ENCODE results near the gene NIPBL. TPM values are rescaled to one million over a fixed set of nuclear protein-coding genes. Genes with fewer than 3 reads are reported as not detected.
"Not testable (repeated sequence)": the region's sequence is repeated elsewhere in the genome, so short reads cannot be mapped to it uniquely, and the experiment has no call there.

NIPBL gene
- total RNA-seq, 1 donor from 2014 or later, result 48.5 TPM

GRCh38 chr5:37075399-37075950 is 198.9 kb downstream of the NIPBL start:
- peaks cover 2% of the 10 kb centered on the region for H3K4me1 Mint-ChIP-seq (ENCODE audit: low read depth)
- no peak overlapping the region for H3K4me3 Mint-ChIP-seq (ENCODE audit: low read depth)
- H3K9me3 Mint-ChIP-seq, result peaks cover 4% of the 10 kb centered on the region
- no peak overlapping the region for H3K27ac Mint-ChIP-seq
- H3K27me3 Mint-ChIP-seq (ENCODE audit: low read depth), result no peaks in the 10 kb centered on the region
- intact Hi-C loops (cut with micrococcal nuclease), result no loop called here
- peaks cover 13% of the 10 kb centered on the region for H3K36me3 Mint-ChIP-seq (ENCODE audit: low read depth)
- DNase-seq (ENCODE audit: low spot score), result no peak

- Mint-ChIP-seq H3K27me3 (ENCODE audit: low read depth) (no peaks in the 10 kb centered on the region), H3K4me3 (ENCODE audit: low read depth) (no peak overlapping the region), H3K27ac (no peak overlapping the region), H3K9me3 (peaks cover 4% of the 10 kb centered on the region), H3K4me1 (ENCODE audit: low read depth) (peaks cover 6% of the 10 kb centered on the region), H3K36me3 (ENCODE audit: low read depth) (peaks cover 14% of the 10 kb centered on the region)
- intact Hi-C loops (cut with micrococcal nuclease), result no loop called here
- DNase-seq (ENCODE audit: low spot score), result no peak
Measured at GRCh38 chr5:37077146-37077545, 200.6 kb downstream of the NIPBL start.

- H3K4me1 Mint-ChIP-seq (ENCODE audit: low read depth), result peaks cover 6% of the 10 kb centered on the region
- intact Hi-C loops (cut with micrococcal nuclease), result no loop called here
Measured at GRCh38 chr5:37080697-37081096, 204.1 kb downstream of the NIPBL start.

GRCh38 chr5:37082977-37083376 is 206.4 kb downstream of the NIPBL start:
- H3K4me1 Mint-ChIP-seq (ENCODE audit: low read depth); intact Hi-C loops (cut with micrococcal nuclease); H3K27me3 Mint-ChIP-seq (ENCODE audit: low read depth): not testable (repeated sequence)

More at GRCh38 chr5:37080697-37081096, 204.1 kb downstream of the NIPBL start:
- H3K9me3 Mint-ChIP-seq, result peaks cover 4% of the 10 kb centered on the region
- H3K4me3 Mint-ChIP-seq (ENCODE audit: low read depth), result no peak overlapping the region
- DNase-seq (ENCODE audit: low spot score), result no peak
- no peak overlapping the region for H3K27ac Mint-ChIP-seq
- no peaks in the 10 kb centered on the region for H3K27me3 Mint-ChIP-seq (ENCODE audit: low read depth)
- H3K36me3 Mint-ChIP-seq (ENCODE audit: low read depth), result peaks cover 26% of the 10 kb centered on the region

GRCh38 chr5:37086026-37086425 is 209.5 kb downstream of the NIPBL start:
- H3K4me3 Mint-ChIP-seq (ENCODE audit: low read depth); DNase-seq (ENCODE audit: low spot score); H3K4me1 Mint-ChIP-seq (ENCODE audit: low read depth); H3K27ac Mint-ChIP-seq; intact Hi-C loops (cut with micrococcal nuclease); H3K9me3 Mint-ChIP-seq; H3K27me3 Mint-ChIP-seq (ENCODE audit: low read depth): not testable (repeated sequence)
- peaks cover 27% of the 10 kb centered on the region for H3K36me3 Mint-ChIP-seq (ENCODE audit: low read depth)

More at GRCh38 chr5:37082977-37083376, 206.4 kb downstream of the NIPBL start:
- H3K36me3 Mint-ChIP-seq (ENCODE audit: low read depth), result peaks cover 29% of the 10 kb centered on the region
- DNase-seq (ENCODE audit: low spot score); H3K27ac Mint-ChIP-seq; H3K9me3 Mint-ChIP-seq; H3K4me3 Mint-ChIP-seq (ENCODE audit: low read depth): not testable (repeated sequence)

- no peak for DNase-seq (ENCODE audit: low spot score)
- Mint-ChIP-seq H3K36me3 (ENCODE audit: low read depth) (peaks cover 27% of the 10 kb centered on the region), H3K27ac (no peak overlapping the region), H3K4me3 (ENCODE audit: low read depth) (no peak overlapping the region), H3K9me3 (peaks cover 11% of the 10 kb centered on the region), H3K4me1 (ENCODE audit: low read depth) (peaks cover 3% of the 10 kb centered on the region), H3K27me3 (ENCODE audit: low read depth) (no peaks in the 10 kb centered on the region)
- intact Hi-C loops (cut with micrococcal nuclease), result no loop called here
Measured at GRCh38 chr5:37086466-37087173, 210.1 kb downstream of the NIPBL start.

- intact Hi-C loops (cut with micrococcal nuclease), result no loop called here
- Mint-ChIP-seq H3K9me3 (peaks cover 11% of the 10 kb centered on the region), H3K27ac (no peak overlapping the region), H3K4me3 (ENCODE audit: low read depth) (no peak overlapping the region), H3K27me3 (ENCODE audit: low read depth) (no peaks in the 10 kb centered on the region), H3K36me3 (ENCODE audit: low read depth) (peaks cover 24% of the 10 kb centered on the region), H3K4me1 (ENCODE audit: low read depth) (peaks cover 3% of the 10 kb centered on the region)
- DNase-seq (ENCODE audit: low spot score), result no peak
Measured at GRCh38 chr5:37088009-37088408, 211.4 kb downstream of the NIPBL start.

GRCh38 chr5:37090123-37090726 is 213.7 kb downstream of the NIPBL start:
- Mint-ChIP-seq H3K27ac (no peak overlapping the region), H3K36me3 (ENCODE audit: low read depth) (peaks cover 27% of the 10 kb centered on the region), H3K27me3 (ENCODE audit: low read depth) (no peaks in the 10 kb centered on the region), H3K9me3 (peaks cover 17% of the 10 kb centered on the region), H3K4me1 (ENCODE audit: low read depth) (peaks cover 3% of the 10 kb centered on the region), H3K4me3 (ENCODE audit: low read depth) (no peak overlapping the region)
- DNase-seq (ENCODE audit: low spot score), result no peak
- intact Hi-C loops (cut with micrococcal nuclease), result no loop called here

- Mint-ChIP-seq H3K27me3 (ENCODE audit: low read depth) (no peaks in the 10 kb centered on the region), H3K27ac (no peak overlapping the region), H3K4me3 (ENCODE audit: low read depth) (no peak overlapping the region), H3K36me3 (ENCODE audit: low read depth) (peaks cover 30% of the 10 kb centered on the region), H3K4me1 (ENCODE audit: low read depth) (peaks cover 3% of the 10 kb centered on the region), H3K9me3 (peaks cover 17% of the 10 kb centered on the region)
- intact Hi-C loops (cut with micrococcal nuclease), result no loop called here
- no peak for DNase-seq (ENCODE audit: low spot score)
Measured at GRCh38 chr5:37090781-37091180, 214.2 kb downstream of the NIPBL start.

- DNase-seq (ENCODE audit: low spot score); H3K4me1 Mint-ChIP-seq (ENCODE audit: low read depth); H3K27me3 Mint-ChIP-seq (ENCODE audit: low read depth); intact Hi-C loops (cut with micrococcal nuclease); H3K4me3 Mint-ChIP-seq (ENCODE audit: low read depth); H3K27ac Mint-ChIP-seq: not testable (repeated sequence)
- Mint-ChIP-seq H3K9me3 (peaks cover 41% of the 10 kb centered on the region), H3K36me3 (ENCODE audit: low read depth) (peaks cover 53% of the 10 kb centered on the region)
Measured at GRCh38 chr5:37093795-37094194, 217.2 kb downstream of the NIPBL start.

- H3K27me3 Mint-ChIP-seq (ENCODE audit: low read depth); H3K4me3 Mint-ChIP-seq (ENCODE audit: low read depth); intact Hi-C loops (cut with micrococcal nuclease); H3K27ac Mint-ChIP-seq; DNase-seq (ENCODE audit: low spot score): not testable (repeated sequence)
- Mint-ChIP-seq H3K4me1 (ENCODE audit: low read depth) (peaks cover 25% of the 10 kb centered on the region), H3K9me3 (peaks cover 75% of the 10 kb centered on the region), H3K36me3 (ENCODE audit: low read depth) (peaks cover 77% of the 10 kb centered on the region)
Measured at GRCh38 chr5:37099267-37099666, 222.7 kb downstream of the NIPBL start.

- intact Hi-C loops (cut with micrococcal nuclease), result no loop called here
- peaks cover 51% of the 10 kb centered on the region for H3K9me3 Mint-ChIP-seq
- no peak overlapping the region for H3K4me3 Mint-ChIP-seq (ENCODE audit: low read depth)
- H3K4me1 Mint-ChIP-seq (ENCODE audit: low read depth), result peaks cover 20% of the 10 kb centered on the region
- H3K36me3 Mint-ChIP-seq (ENCODE audit: low read depth), result peaks cover 78% of the 10 kb centered on the region
- no peaks in the 10 kb centered on the region for H3K27me3 Mint-ChIP-seq (ENCODE audit: low read depth)
- H3K27ac Mint-ChIP-seq, result no peak overlapping the region
- DNase-seq (ENCODE audit: low spot score), result no peak
Measured at GRCh38 chr5:37103302-37103701, 226.7 kb downstream of the NIPBL start.

- Mint-ChIP-seq H3K27ac (no peak overlapping the region), H3K4me3 (ENCODE audit: low read depth) (no peak overlapping the region), H3K9me3 (peaks cover 19% of the 10 kb centered on the region), H3K27me3 (ENCODE audit: low read depth) (no peaks in the 10 kb centered on the region), H3K36me3 (ENCODE audit: low read depth) (peaks cover 58% of the 10 kb centered on the region), H3K4me1 (ENCODE audit: low read depth) (peaks cover 37% of the 10 kb centered on the region)
- no peak for DNase-seq (ENCODE audit: low spot score)
- intact Hi-C loops (cut with micrococcal nuclease), result no loop called here
Measured at GRCh38 chr5:37109338-37109737, 232.8 kb downstream of the NIPBL start.

Measured in activated T-helper 2 cell treated with anti-CD3 and anti-CD28 coated beads, Interferon-gamma antibody, Interleukin-2, Interleukin-4, amounts not matched to agents 10 μg/mL and 5 μg/mL and 100 μg/mL, durations not matched to agents 14 hours and 24 hours and 36 hours (primary cell).